Urothelium cell line (cell line): ENCODE measurements around the gene DENND6B.

Experiments
- DNase-seq: peaks from one replicate; pipeline ENCODE4 v3.0.0; 2011; ENCODE audit warnings: low spot score, mixed read lengths
- FAIRE-seq: peaks from 2 replicates; lab custom pipeline; 2011; peaks lifted over from hg19 to GRCh38; lab: Jason Lieb, UNC

The DENND6B gene

DNA sequence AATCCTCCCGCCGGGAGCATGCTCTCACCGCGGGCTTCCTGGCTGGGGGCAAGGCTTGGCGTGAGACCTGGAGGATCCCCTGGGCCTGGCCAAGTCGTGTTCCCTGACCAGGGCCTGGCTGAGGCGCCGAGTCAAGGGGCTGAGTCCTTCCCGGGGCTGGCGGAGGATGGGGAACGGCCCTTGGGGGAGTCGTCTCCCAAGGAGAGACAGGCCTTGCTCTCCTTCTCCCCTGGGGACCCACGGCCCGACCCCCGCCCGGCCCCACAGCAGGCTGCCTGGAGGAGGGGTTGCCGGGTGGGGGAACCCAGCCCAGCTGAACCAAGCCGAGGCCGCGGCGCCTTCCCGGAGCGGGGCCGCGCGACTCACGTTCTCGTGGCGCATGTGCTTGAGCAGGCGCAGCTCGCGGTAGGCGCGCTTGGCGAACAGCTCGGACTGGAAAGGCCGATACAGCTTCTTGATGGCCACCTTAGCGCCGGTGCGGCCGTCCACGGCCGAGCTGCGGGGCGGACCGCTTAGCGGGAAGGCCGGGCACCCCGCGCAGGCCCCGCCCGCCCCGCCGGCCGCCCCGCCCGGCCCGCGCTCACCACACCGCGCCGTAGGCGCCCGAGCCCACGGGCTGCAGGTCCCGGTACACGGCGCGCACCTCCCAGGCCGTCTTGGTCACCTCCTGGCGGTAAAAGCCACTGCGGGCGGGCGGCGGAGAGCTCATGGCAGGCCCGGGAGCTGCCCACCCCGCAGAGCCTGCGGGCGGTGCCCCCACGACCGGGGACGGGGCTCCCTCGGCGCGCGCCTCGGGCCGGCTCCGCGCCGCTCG is 65.8 kb downstream of the DENND6B start:
- DNase-seq (peak; percentile 73), FAIRE-seq (peak; percentile 87)

- FAIRE-seq, result no peak
Observed at GRCh38 chr22:50260434-50260800, 66.4 kb downstream of the DENND6B start.

DNA sequence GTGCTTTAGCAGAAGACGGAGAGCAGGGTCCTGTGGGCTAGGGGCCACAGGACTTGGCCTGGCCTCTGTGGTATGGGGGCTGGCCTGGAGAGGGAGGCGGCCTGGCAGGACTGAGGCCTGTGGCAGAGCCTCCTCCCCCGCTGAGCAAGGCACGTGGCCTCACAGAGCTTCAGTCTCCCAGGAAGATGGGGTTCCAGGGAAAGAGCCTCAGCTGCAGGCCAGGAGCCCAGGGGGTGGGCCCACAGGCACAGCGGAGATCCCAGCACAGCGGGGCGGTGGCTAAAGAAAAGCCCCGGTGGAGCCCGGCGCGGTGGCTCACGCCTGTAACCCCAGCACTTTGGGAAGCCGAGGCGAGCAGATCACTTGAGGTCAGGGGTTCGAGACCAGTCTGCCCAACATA is 67.5 kb downstream of the DENND6B start:
- FAIRE-seq (no peak), DNase-seq (no peak)

More at GRCh38 chr22:50260434-50260800, 66.4 kb downstream of the DENND6B start:
- no peak for DNase-seq
